CD8-positive, alpha-beta memory T cell (primary cell): ENCODE data around the gene MBLAC1. TPM values are rescaled to one million over a fixed set of nuclear protein-coding genes. Genes with fewer than 3 reads are reported as not detected.
"Not testable (repeated sequence)": the region's sequence is repeated elsewhere in the genome, so short reads cannot be mapped to it uniquely, and the experiment has no call there.

Experiments used
- CTCF ChIA-PET: fragments of 350-600 bp; sonication (Branson Sonifier 250); formaldehyde crosslinking; loops from one replicate; lab custom pipeline; 2021; ENCODE audit warnings: antibody characterized with exemption; lab: Charles Lee
- POLR2A ChIA-PET: fragments of 350-600 bp; sonication (Branson Sonifier 250); formaldehyde crosslinking; loops from one replicate; lab custom pipeline; 2021; ENCODE audit warnings: antibody characterized with exemption; lab: Charles Lee
- DNase-seq, 5 donors: peaks; one replicate each; pipeline versions ENCODE4 v3.0.0 to v3.0.0-alpha.2; 2020 to 2022; ENCODE audit warnings: mixed read lengths in 1 of 5
- H3K27ac ChIP-seq: one replicate; pipeline ENCODE4 v1.7.0; 2013; ENCODE audit warnings: low read depth, mild to moderate bottlenecking, low read length, moderate library complexity
- H3K27me3 ChIP-seq: 2 replicates; pipeline ENCODE4 v1.7.0; 2013; ENCODE audit warnings: low read length, mild to moderate bottlenecking; ENCODE audit not compliant: insufficient read depth, poor library complexity, severe bottlenecking
- H3K36me3 ChIP-seq: 2 replicates; pipeline ENCODE4 v1.7.0; 2013; ENCODE audit warnings: mild to moderate bottlenecking, low read length, moderate library complexity; ENCODE audit not compliant: insufficient read depth
- H3K4me1 ChIP-seq: 2 replicates; pipeline ENCODE4 v1.7.0; 2013; ENCODE audit warnings: mild to moderate bottlenecking, low read length, moderate library complexity; ENCODE audit not compliant: insufficient read depth
- H3K4me3 ChIP-seq: 2 replicates; pipeline ENCODE4 v1.7.0; 2013; ENCODE audit warnings: mild to moderate bottlenecking, low read length
- H3K9me3 ChIP-seq: 2 replicates; pipeline ENCODE4 v1.7.0; 2013; ENCODE audit warnings: mild to moderate bottlenecking, low read length
- H3K27ac Mint-ChIP-seq, 8 donors: one replicate each; pipeline ENCODE4 v1.8.0; 2020 to 2021; ENCODE audit warnings: mixed read lengths in 8 of 8, mild to moderate bottlenecking in 6 of 8, inconsistent platforms in 3 of 8, moderate library complexity in 3 of 8
- H3K27me3 Mint-ChIP-seq, 2 donors: one replicate each; pipeline ENCODE4 v1.8.0; 2020 to 2021; ENCODE audit warnings: mixed read lengths in 2 of 2, mild to moderate bottlenecking in 1 of 2, moderate library complexity in 1 of 2
- H3K36me3 Mint-ChIP-seq, 3 donors: one replicate each; pipeline ENCODE4 v1.8.0; 2020 to 2021; ENCODE audit warnings: mixed read lengths in 3 of 3, inconsistent platforms in 1 of 3, mild to moderate bottlenecking in 1 of 3
- H3K4me1 Mint-ChIP-seq, 3 donors: one replicate each; pipeline ENCODE4 v1.8.0; 2020 to 2021; ENCODE audit warnings: mixed read lengths in 3 of 3, inconsistent platforms in 1 of 3, mild to moderate bottlenecking in 1 of 3
- H3K4me3 Mint-ChIP-seq, 7 donors: one replicate each; pipeline ENCODE4 v1.8.0; 2020 to 2021; ENCODE audit warnings: mixed read lengths in 7 of 7, mild to moderate bottlenecking in 6 of 7, moderate library complexity in 4 of 7, inconsistent platforms in 2 of 7
- H3K9me3 Mint-ChIP-seq, 5 donors: one replicate each; pipeline ENCODE4 v1.8.0; 2020 to 2022; ENCODE audit warnings: mixed read lengths in 5 of 5, mild to moderate bottlenecking in 3 of 5, moderate library complexity in 2 of 5, inconsistent platforms in 1 of 5
- polyA plus RNA-seq: library from polyadenylated mRNA; unstranded; fragments of 300-500 nt; fragmentation: Illumina TruSeq; gene quantifications from one replicate; pipeline ENCODE4 v1.2.3, GENCODE V29; 2021
- total RNA-seq, 2 experiments: library from RNA; stranded (reverse); gene quantifications; one replicate each; pipeline ENCODE4 v1.2.3, GENCODE V29; 2021

The MBLAC1 gene
- total and polyA plus RNA-seq, 3 experiments from 2014 or later: 2.3 to 4.4 (median 4.4) TPM

DNA sequence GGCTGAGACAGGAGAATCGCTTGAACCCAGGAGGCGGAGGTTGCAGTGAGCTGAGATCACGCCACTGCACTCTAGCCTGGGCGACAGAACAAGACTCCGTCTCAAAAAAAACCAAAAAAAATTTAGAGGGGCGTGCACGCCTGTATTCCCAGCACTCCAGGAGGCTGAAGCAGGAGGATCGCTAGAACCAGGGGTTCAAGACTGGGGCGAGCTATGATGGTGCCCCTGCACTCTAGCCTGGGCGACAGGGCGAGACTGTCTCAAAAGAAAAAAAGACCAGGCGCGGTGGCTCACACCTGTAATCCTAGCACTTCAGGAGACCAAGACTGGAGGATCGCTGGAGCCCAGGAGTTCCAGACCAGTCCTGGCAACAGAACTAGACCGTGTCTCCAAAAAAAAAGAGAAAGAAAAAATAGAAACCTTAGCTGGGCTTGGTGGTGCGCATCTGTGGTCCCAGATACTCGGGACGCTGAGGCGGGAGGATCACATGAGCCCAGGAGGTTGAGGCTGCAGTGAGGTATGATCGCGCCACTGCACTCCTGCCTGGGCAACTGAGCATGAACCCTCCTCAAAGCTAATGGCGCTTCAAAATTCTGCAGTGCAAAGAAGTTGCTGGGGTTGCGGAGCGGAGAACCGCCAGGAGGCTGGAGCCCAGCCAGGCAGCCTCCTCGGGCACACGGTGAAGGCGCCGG lies 382 bp upstream of the MBLAC1 start:
- peak overlapping the region; percentile 96 to 100 (median 98) for H3K27ac Mint-ChIP-seq
- H3K9me3 Mint-ChIP-seq: no peaks in the 10 kb centered on the region
- Histone ChIP-seq H3K4me3 (peak overlapping the region; percentile 90), H3K4me1 (peaks cover 27% of the 10 kb centered on the region), H3K9me3 (no peaks in the 10 kb centered on the region), H3K27ac (peak overlapping the region; percentile 98), H3K36me3 (no peaks in the 10 kb centered on the region), H3K27me3 (no peaks in the 10 kb centered on the region)
- peaks cover 0 to 36% (median 3%) of the 10 kb centered on the region in 3 donors for H3K36me3 Mint-ChIP-seq
- H3K27me3 Mint-ChIP-seq: peaks cover 0 to 2% of the 10 kb centered on the region in 2 donors
- POLR2A ChIA-PET: interaction anchor here (0.7 to 4.7 kb wide), 6 partner anchors 15 to 302 kb away, joined by 3 to 50 read pairs (median 4); partner anchors contain the start of genes AP4M1, LAMTOR4, MCM7 and ZCWPW1
- peak overlapping the region; percentile 94 to 100 (median 99) for H3K4me3 Mint-ChIP-seq
- CTCF ChIA-PET: interaction anchor here (1.0 to 2.9 kb wide), 9 partner anchors 9 to 207 kb away, joined by 3 to 17 read pairs (median 4); partner anchors contain the start of genes AP4M1, MCM7, PVRIG and TRIM4
- no peak for DNase-seq
- H3K4me1 Mint-ChIP-seq: peaks cover 26 to 57% (median 30%) of the 10 kb centered on the region in 3 donors

- peak in 2 of 5 donors; percentile 9 to 19 for DNase-seq
- H3K9me3 ChIP-seq: no peaks in the 10 kb centered on the region
- H3K27me3 ChIP-seq: no peaks in the 10 kb centered on the region
- H3K4me1 ChIP-seq: peaks cover 31% of the 10 kb centered on the region
- peak overlapping the region; percentile 61 to 85 (median 81) for H3K27ac Mint-ChIP-seq
- CTCF ChIA-PET: interaction anchor here (1.3 to 7.9 kb wide), 9 partner anchors 10 to 215 kb away, joined by 3 to 88 read pairs (median 7); partner anchors contain the start of genes AP4M1, MCM7 and PVRIG
- peak overlapping the region; percentile 73 to 99 (median 84) for H3K4me3 Mint-ChIP-seq
- peaks cover 33 to 57% (median 39%) of the 10 kb centered on the region in 3 donors for H3K4me1 Mint-ChIP-seq
- H3K36me3 Mint-ChIP-seq: peaks cover 0 to 26% (median 3%) of the 10 kb centered on the region in 3 donors
- no peaks in the 10 kb centered on the region for H3K9me3 Mint-ChIP-seq
- peak overlapping the region; percentile 98 for H3K27ac ChIP-seq
- POLR2A ChIA-PET: interaction anchor here (0.5 to 4.7 kb wide), 3 partner anchors 8 to 102 kb away, joined by 3 to 50 read pairs (median 3); partner anchors contain the start of genes AP4M1 and MCM7
- peak overlapping the region; percentile 90 for H3K4me3 ChIP-seq
- no peaks in the 10 kb centered on the region for H3K36me3 ChIP-seq
- H3K27me3 Mint-ChIP-seq: peaks cover 0 to 2% of the 10 kb centered on the region in 2 donors
These were observed 1.3 kb downstream of the MBLAC1 start for GRCh38 chr7:100127866-100128636.

DNA sequence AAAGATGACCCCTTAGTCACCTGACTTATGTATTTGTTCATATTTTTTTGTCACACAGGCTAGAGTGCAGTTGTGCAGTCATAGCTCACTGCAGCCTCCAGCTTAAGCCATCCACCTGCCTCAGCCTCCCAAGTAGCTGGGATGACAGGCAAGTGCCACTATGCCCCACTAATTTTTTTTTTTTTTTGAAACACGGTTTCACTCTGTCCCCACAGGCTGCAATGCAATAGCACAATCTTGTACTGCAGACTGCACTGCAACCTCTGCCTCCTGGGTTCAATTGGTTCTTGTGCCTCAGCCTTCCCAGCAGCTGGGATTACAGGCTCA lies 1.8 kb downstream of the MBLAC1 start:
- H3K27me3 ChIP-seq: no peaks in the 10 kb centered on the region
- H3K27ac ChIP-seq: no peak overlapping the region
- peaks cover 31% of the 10 kb centered on the region for H3K4me1 ChIP-seq
- ChIA-PET POLR2A (interaction anchor here (0.5 to 4.7 kb wide), 3 partner anchors 9 to 102 kb away, joined by 3 to 50 read pairs (median 3); partner anchors contain the start of genes AP4M1 and MCM7), CTCF (interaction anchor here (0.7 to 7.9 kb wide), 13 partner anchors 10 to 300 kb away, joined by 3 to 88 read pairs (median 6); partner anchors contain the start of genes AP4M1, GPC2, MCM7 and PVRIG)
- Mint-ChIP-seq H3K27ac (peak overlapping the region in 4 of 8 donors; percentile 75 to 85 (median 82)), H3K27me3 (peaks cover 0 to 2% of the 10 kb centered on the region in 2 donors), H3K36me3 (peaks cover 0 to 24% (median 3%) of the 10 kb centered on the region in 3 donors), H3K4me1 (peaks cover 33 to 57% (median 39%) of the 10 kb centered on the region in 3 donors), H3K9me3 (no peaks in the 10 kb centered on the region), H3K4me3 (peak overlapping the region; percentile 73 to 99 (median 84))
- no peak for DNase-seq
- no peak overlapping the region for H3K4me3 ChIP-seq
- H3K9me3 ChIP-seq: no peaks in the 10 kb centered on the region
- H3K36me3 ChIP-seq: no peaks in the 10 kb centered on the region

- H3K27ac Mint-ChIP-seq, H3K4me3 ChIP-seq, H3K4me3 Mint-ChIP-seq, H3K27me3 Mint-ChIP-seq, H3K27me3 ChIP-seq, DNase-seq, H3K9me3 ChIP-seq, H3K27ac ChIP-seq, H3K36me3 ChIP-seq, H3K9me3 Mint-ChIP-seq: not testable (repeated sequence)
- ChIA-PET CTCF (interaction anchor here (0.6 to 7.9 kb wide), 25 partner anchors 8 to 295 kb away, joined by 3 to 88 read pairs (median 4); partner anchors contain the start of genes AP4M1, CNPY4, GPC2 and LAMTOR4), POLR2A (interaction anchor here (0.5 to 1.3 kb wide), 4 partner anchors 15 to 404 kb away, joined by 3 to 4 read pairs (median 3); partner anchors contain the start of genes GPC2 and STAG3)
- H3K4me1 Mint-ChIP-seq: peaks cover 25 to 46% (median 28%) of the 10 kb centered on the region in 3 donors
- H3K36me3 Mint-ChIP-seq: peaks cover 0 to 10% (median 0%) of the 10 kb centered on the region in 3 donors
- H3K4me1 ChIP-seq: peaks cover 24% of the 10 kb centered on the region
These were observed 3.4 kb downstream of the MBLAC1 start for GRCh38 chr7:100130220-100130607.

- Histone ChIP-seq H3K27me3 (no peaks in the 10 kb centered on the region), H3K36me3 (no peaks in the 10 kb centered on the region), H3K27ac (no peak overlapping the region), H3K4me1 (peaks cover 20% of the 10 kb centered on the region), H3K9me3 (no peaks in the 10 kb centered on the region), H3K4me3 (peak overlapping the region; percentile 23)
- H3K4me3 Mint-ChIP-seq: peak overlapping the region in 2 of 7 donors; percentile 56 to 69
- peaks cover 0 to 10% (median 0%) of the 10 kb centered on the region in 3 donors for H3K36me3 Mint-ChIP-seq
- POLR2A ChIA-PET: interaction anchor here (0.5 to 1.3 kb wide), 6 partner anchors 11 to 403 kb away, joined by 3 to 8 read pairs (median 4); partner anchors contain the start of genes GPC2 and STAG3
- peak overlapping the region in 2 of 8 donors; percentile 60 to 75 for H3K27ac Mint-ChIP-seq
- H3K4me1 Mint-ChIP-seq: peaks cover 21 to 39% (median 23%) of the 10 kb centered on the region in 3 donors
- no peaks in the 10 kb centered on the region for H3K9me3 Mint-ChIP-seq
- H3K27me3 Mint-ChIP-seq: peaks cover 0 to 2% of the 10 kb centered on the region in 2 donors
- CTCF ChIA-PET: interaction anchor here (0.5 to 7.9 kb wide), 33 partner anchors 7 to 1147 kb away, joined by 3 to 88 read pairs (median 4); partner anchors contain the start of genes AP4M1, CNPY4, GPC2 and LAMTOR4
- DNase-seq: peak; percentile 72 to 85 (median 81)
These were observed 4.1 kb downstream of the MBLAC1 start for GRCh38 chr7:100130608-100131453.

GRCh38 chr7:100132126-100132525 lies 5.4 kb downstream of the MBLAC1 start:
- Mint-ChIP-seq H3K9me3 (no peaks in the 10 kb centered on the region), H3K36me3 (peaks cover 0 to under 1% (median 0%) of the 10 kb centered on the region in 3 donors), H3K4me3 (peak overlapping the region in 1 of 7 donors; percentile 29), H3K27me3 (no peaks in the 10 kb centered on the region), H3K4me1 (peaks cover 13 to 27% (median 17%) of the 10 kb centered on the region in 3 donors), H3K27ac (peak overlapping the region in 2 of 8 donors; percentile 23 to 50)
- Histone ChIP-seq H3K27ac (no peak overlapping the region), H3K4me3 (no peak overlapping the region), H3K4me1 (peaks cover 20% of the 10 kb centered on the region), H3K36me3 (no peaks in the 10 kb centered on the region), H3K27me3 (no peaks in the 10 kb centered on the region), H3K9me3 (no peaks in the 10 kb centered on the region)
- DNase-seq: no peak
- CTCF ChIA-PET: interaction anchor here (0.9 to 7.9 kb wide), 24 partner anchors 8 to 280 kb away, joined by 3 to 88 read pairs (median 5); partner anchors contain the start of genes COPS6, GAL3ST4, GPC2 and LAMTOR4
- POLR2A ChIA-PET: interaction anchor here (0.5 kb wide), 1 partner anchor 477 kb away, joined by 7 read pairs; no protein-coding TSS in a partner anchor
